ENCODE data around the gene HCRTR1. TPM values are rescaled to one million over a fixed set of nuclear protein-coding genes. Genes with fewer than 3 reads are reported as not detected.

The HCRTR1 gene
- total and polyA plus RNA-seq, 4 experiments from 2014 or later: not detected

Other genes starting within 250 kb of the HCRTR1 start
- gene FABP3, start 244.6 kb upstream of the HCRTR1 start, total RNA-seq: 1 to 10 TPM in 1 of 2 experiments, not detected in 1; 1.2 TPM
- not detected for gene FABP3, start 244.6 kb upstream of the HCRTR1 start, polyA plus RNA-seq
- under 1 TPM; 0.11 to 0.15 TPM for gene SERINC2, start 204.5 kb upstream of the HCRTR1 start, total RNA-seq
- gene SERINC2, start 204.5 kb upstream of the HCRTR1 start, polyA plus RNA-seq: under 1 TPM in 1 of 2 donors, not detected in 1; 0.18 TPM
- not detected for gene TINAGL1, start 41.2 kb upstream of the HCRTR1 start, total RNA-seq
- gene TINAGL1, start 41.2 kb upstream of the HCRTR1 start, polyA plus RNA-seq: not detected
- gene PEF1, start 27.2 kb downstream of the HCRTR1 start, total RNA-seq: 10 to 100 TPM; 39.1 to 41.7 TPM
- gene PEF1, start 27.2 kb downstream of the HCRTR1 start, polyA plus RNA-seq: 100 to 1,000 TPM in 1 of 2 donors, 10 to 100 TPM in 1; 84.7 to 124 TPM
- gene COL16A1, start 86.3 kb downstream of the HCRTR1 start, total RNA-seq: not detected
- not detected for gene COL16A1, start 86.3 kb downstream of the HCRTR1 start, polyA plus RNA-seq
- 1 to 10 TPM; 1.5 to 2.0 TPM for gene ADGRB2, start 146.7 kb downstream of the HCRTR1 start, total RNA-seq
- under 1 TPM in 1 of 2 donors, not detected in 1; 0.55 TPM for gene ADGRB2, start 146.7 kb downstream of the HCRTR1 start, polyA plus RNA-seq
- gene SPOCD1, start 198.3 kb downstream of the HCRTR1 start, total RNA-seq: under 1 TPM; 0.61 to 0.94 TPM
- not detected for gene SPOCD1, start 198.3 kb downstream of the HCRTR1 start, polyA plus RNA-seq